ENCODE data around the gene FAM149A.

The FAM149A gene

GRCh38 chr4:186128842-186129241 is 24.3 kb downstream of the FAM149A start:
- ChIA-PET POLR2A (interaction anchor here (0.6 kb wide), 1 partner anchor 219 kb away, joined by 3 read pairs; no protein-coding TSS in a partner anchor), CTCF (interaction anchor here (0.8 kb wide), 1 partner anchor 62 kb away, joined by 4 read pairs; no protein-coding TSS in a partner anchor)
- no peak for DNase-seq
- WGBS (ENCODE audit: insufficient coverage), result 96% methylated on average over 3 of the region's 3 CpGs
- H3K4me3 ChIP-seq (ENCODE audit: control insufficient read depth in 1 of 7, extremely low read depth in 1 of 7, insufficient read depth in 4 of 7, low read depth in 2 of 7, low read length in 6 of 7), result no peak overlapping the region
- peaks cover 0 to 6% (median 0%) of the 10 kb centered on the region in 5 experiments for H3K27me3 ChIP-seq (replicated peaks in 2 of 5; ENCODE audit: control insufficient read depth in 4 of 5, insufficient read depth in 5 of 5, low read length in 4 of 5)
- peaks cover 0 to 1% (median 0%) of the 10 kb centered on the region in 5 experiments for H3K9me3 ChIP-seq (ENCODE audit: control extremely low read depth in 1 of 5, control insufficient read depth in 4 of 5, insufficient read depth in 2 of 5, low read depth in 1 of 5, low read length in 4 of 5)
- no peak overlapping the region for H3K27ac ChIP-seq (ENCODE audit: insufficient read depth in 1 of 2, low read depth in 1 of 2, low read length in 2 of 2, poor library complexity in 1 of 2, severe bottlenecking in 2 of 2)
- H3K4me1 ChIP-seq (ENCODE audit: control extremely low read depth in 1 of 4, control insufficient read depth in 4 of 4, insufficient read depth in 4 of 4, low read length in 3 of 4), result no peaks in the 10 kb centered on the region
- H3K36me3 ChIP-seq (ENCODE audit: control insufficient read depth in 4 of 4, insufficient read depth in 4 of 4, low read length in 3 of 4), result no peaks in the 10 kb centered on the region

- 80% methylated on average over 2 of the region's 2 CpGs for WGBS (ENCODE audit: insufficient coverage)
- H3K36me3 ChIP-seq (ENCODE audit: control insufficient read depth in 4 of 4, insufficient read depth in 4 of 4, low read length in 3 of 4), result no peaks in the 10 kb centered on the region
- H3K4me3 ChIP-seq (ENCODE audit: control insufficient read depth in 1 of 7, extremely low read depth in 1 of 7, insufficient read depth in 4 of 7, low read depth in 2 of 7, low read length in 6 of 7), result no peak overlapping the region
- H3K27me3 ChIP-seq (replicated peaks in 2 of 5; ENCODE audit: control insufficient read depth in 4 of 5, insufficient read depth in 5 of 5, low read length in 4 of 5), result peaks cover 0 to 14% (median 0%) of the 10 kb centered on the region in 5 experiments
- no peak overlapping the region for H3K27ac ChIP-seq (ENCODE audit: insufficient read depth in 1 of 2, low read depth in 1 of 2, low read length in 2 of 2, poor library complexity in 1 of 2, severe bottlenecking in 2 of 2)
- H3K9me3 ChIP-seq (ENCODE audit: control extremely low read depth in 1 of 5, control insufficient read depth in 4 of 5, insufficient read depth in 2 of 5, low read depth in 1 of 5, low read length in 4 of 5), result no peaks in the 10 kb centered on the region
- POLR2A ChIA-PET, result no interaction called here
- no peak for DNase-seq
- CTCF ChIA-PET, result interaction anchor here (1.7 kb wide), 1 partner anchor 64 kb away, joined by 8 read pairs; the partner anchor contains the start of gene TLR3
- no peaks in the 10 kb centered on the region for H3K4me1 ChIP-seq (ENCODE audit: control extremely low read depth in 1 of 4, control insufficient read depth in 4 of 4, insufficient read depth in 4 of 4, low read length in 3 of 4)
Measured at GRCh38 chr4:186131935-186132334, 27.4 kb downstream of the FAM149A start.

GRCh38 chr4:186132577-186133242 is 28.2 kb downstream of the FAM149A start:
- Histone ChIP-seq H3K4me1 (ENCODE audit: control extremely low read depth in 1 of 4, control insufficient read depth in 4 of 4, insufficient read depth in 4 of 4, low read length in 3 of 4) (no peaks in the 10 kb centered on the region), H3K36me3 (ENCODE audit: control insufficient read depth in 4 of 4, insufficient read depth in 4 of 4, low read length in 3 of 4) (no peaks in the 10 kb centered on the region), H3K9me3 (ENCODE audit: control extremely low read depth in 1 of 5, control insufficient read depth in 4 of 5, insufficient read depth in 2 of 5, low read depth in 1 of 5, low read length in 4 of 5) (no peaks in the 10 kb centered on the region), H3K27ac (ENCODE audit: insufficient read depth in 1 of 2, low read depth in 1 of 2, low read length in 2 of 2, poor library complexity in 1 of 2, severe bottlenecking in 2 of 2) (no peak overlapping the region), H3K4me3 (ENCODE audit: control insufficient read depth in 1 of 7, extremely low read depth in 1 of 7, insufficient read depth in 4 of 7, low read depth in 2 of 7, low read length in 6 of 7) (no peak overlapping the region), H3K27me3 (replicated peaks in 2 of 5; ENCODE audit: control insufficient read depth in 4 of 5, insufficient read depth in 5 of 5, low read length in 4 of 5) (peaks cover 0 to 14% (median 0%) of the 10 kb centered on the region in 5 experiments)
- peak in 2 of 3 donors; percentile 19 to 28 for DNase-seq
- POLR2A ChIA-PET, result no interaction called here
- CTCF ChIA-PET, result interaction anchor here (1.2 kb wide), 1 partner anchor 94 kb away, joined by 3 read pairs; no protein-coding TSS in a partner anchor
- 62% methylated on average over 3 of the region's 4 CpGs for WGBS (ENCODE audit: insufficient coverage)

GRCh38 chr4:186134257-186134656 is 29.8 kb downstream of the FAM149A start:
- Histone ChIP-seq H3K4me3 (ENCODE audit: control insufficient read depth in 1 of 7, extremely low read depth in 1 of 7, insufficient read depth in 4 of 7, low read depth in 2 of 7, low read length in 6 of 7) (no peak overlapping the region), H3K4me1 (ENCODE audit: control extremely low read depth in 1 of 4, control insufficient read depth in 4 of 4, insufficient read depth in 4 of 4, low read length in 3 of 4) (no peaks in the 10 kb centered on the region), H3K36me3 (ENCODE audit: control insufficient read depth in 4 of 4, insufficient read depth in 4 of 4, low read length in 3 of 4) (no peaks in the 10 kb centered on the region), H3K27ac (ENCODE audit: insufficient read depth in 1 of 2, low read depth in 1 of 2, low read length in 2 of 2, poor library complexity in 1 of 2, severe bottlenecking in 2 of 2) (no peak overlapping the region), H3K9me3 (ENCODE audit: control extremely low read depth in 1 of 5, control insufficient read depth in 4 of 5, insufficient read depth in 2 of 5, low read depth in 1 of 5, low read length in 4 of 5) (no peaks in the 10 kb centered on the region), H3K27me3 (replicated peaks in 2 of 5; ENCODE audit: control insufficient read depth in 4 of 5, insufficient read depth in 5 of 5, low read length in 4 of 5) (peaks cover 0 to 16% (median 0%) of the 10 kb centered on the region in 5 experiments)
- ChIA-PET POLR2A (no interaction called here), CTCF (interaction anchor here (1.4 kb wide), 1 partner anchor 9 kb away, joined by 3 read pairs; no protein-coding TSS in a partner anchor)
- WGBS (ENCODE audit: insufficient coverage), result 80% methylated on average over 3 of the region's 3 CpGs
- DNase-seq, result peak in 2 of 3 donors; percentile 15 to 38

- CTCF ChIA-PET, result interaction anchor here (1.2 to 4.1 kb wide), 4 partner anchors 9 to 67 kb away, joined by 3 to 52 read pairs (median 4); partner anchors contain the start of gene TLR3
Measured at GRCh38 chr4:186134861-186135260, 30.4 kb downstream of the FAM149A start.

GRCh38 chr4:186137196-186137794 is 32.8 kb downstream of the FAM149A start:
- Histone ChIP-seq H3K36me3 (ENCODE audit: control insufficient read depth in 4 of 4, insufficient read depth in 4 of 4, low read length in 3 of 4) (no peaks in the 10 kb centered on the region), H3K4me3 (ENCODE audit: control insufficient read depth in 1 of 7, extremely low read depth in 1 of 7, insufficient read depth in 4 of 7, low read depth in 2 of 7, low read length in 6 of 7) (no peak overlapping the region), H3K27me3 (replicated peaks in 2 of 5; ENCODE audit: control insufficient read depth in 4 of 5, insufficient read depth in 5 of 5, low read length in 4 of 5) (peaks cover 0 to 17% (median 5%) of the 10 kb centered on the region in 5 experiments), H3K27ac (ENCODE audit: insufficient read depth in 1 of 2, low read depth in 1 of 2, low read length in 2 of 2, poor library complexity in 1 of 2, severe bottlenecking in 2 of 2) (no peak overlapping the region), H3K9me3 (ENCODE audit: control extremely low read depth in 1 of 5, control insufficient read depth in 4 of 5, insufficient read depth in 2 of 5, low read depth in 1 of 5, low read length in 4 of 5) (no peaks in the 10 kb centered on the region), H3K4me1 (ENCODE audit: control extremely low read depth in 1 of 4, control insufficient read depth in 4 of 4, insufficient read depth in 4 of 4, low read length in 3 of 4) (no peaks in the 10 kb centered on the region)
- ChIA-PET CTCF (interaction anchor here (0.6 to 4.1 kb wide), 14 partner anchors 9 to 1246 kb away, joined by 3 to 52 read pairs (median 3); partner anchors contain the start of gene TLR3), POLR2A (no interaction called here)
- 90% methylated on average over 4 of the region's 6 CpGs for WGBS (ENCODE audit: insufficient coverage)
- DNase-seq, result peak; percentile 33 to 55 (median 48)

More at GRCh38 chr4:186134861-186135260, 30.4 kb downstream of the FAM149A start:
- DNase-seq, result no peak
- H3K36me3 ChIP-seq (ENCODE audit: control insufficient read depth in 4 of 4, insufficient read depth in 4 of 4, low read length in 3 of 4), result no peaks in the 10 kb centered on the region
- peaks cover 0 to 16% (median 0%) of the 10 kb centered on the region in 5 experiments for H3K27me3 ChIP-seq (replicated peaks in 2 of 5; ENCODE audit: control insufficient read depth in 4 of 5, insufficient read depth in 5 of 5, low read length in 4 of 5)
- H3K27ac ChIP-seq (ENCODE audit: insufficient read depth in 1 of 2, low read depth in 1 of 2, low read length in 2 of 2, poor library complexity in 1 of 2, severe bottlenecking in 2 of 2), result no peak overlapping the region
- H3K4me3 ChIP-seq (ENCODE audit: control insufficient read depth in 1 of 7, extremely low read depth in 1 of 7, insufficient read depth in 4 of 7, low read depth in 2 of 7, low read length in 6 of 7), result no peak overlapping the region
- H3K9me3 ChIP-seq (ENCODE audit: control extremely low read depth in 1 of 5, control insufficient read depth in 4 of 5, insufficient read depth in 2 of 5, low read depth in 1 of 5, low read length in 4 of 5), result no peaks in the 10 kb centered on the region
- H3K4me1 ChIP-seq (ENCODE audit: control extremely low read depth in 1 of 4, control insufficient read depth in 4 of 4, insufficient read depth in 4 of 4, low read length in 3 of 4), result no peaks in the 10 kb centered on the region
- POLR2A ChIA-PET, result no interaction called here
- WGBS (ENCODE audit: insufficient coverage), result 96% methylated on average over 9 of the region's 11 CpGs
